NCI-H1694 (cell line): ENCODE data around the gene RESP18.

ENCODE experiments used
- DNase-seq: peaks from one replicate; lab custom pipeline; 2025; lab: John Stamatoyannopoulos, UW

The RESP18 gene

DNA sequence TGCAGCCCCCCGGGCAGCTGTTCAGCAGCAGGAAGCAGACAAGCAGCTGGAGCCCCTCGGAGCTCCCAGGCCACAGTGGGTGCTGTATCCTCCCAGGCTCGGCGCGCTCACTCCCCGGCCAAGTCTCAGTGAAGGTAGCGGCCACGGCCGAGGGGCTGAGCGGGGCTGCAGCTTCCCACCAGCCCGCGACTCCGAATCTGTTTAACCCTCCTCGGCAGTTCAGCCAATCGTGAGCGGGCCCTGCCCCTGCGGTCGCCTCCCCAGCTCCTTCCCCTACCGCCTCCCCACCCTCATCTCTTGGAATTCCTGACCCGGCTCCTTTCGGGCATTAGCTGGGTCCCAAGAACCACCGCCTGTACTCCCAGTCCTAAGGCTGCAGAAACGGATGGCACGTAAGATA, at the start of gene RESP18:
Gene RESP18, minus strand, starts transcription at position 203 of the 400 bp plus-strand sequence.
- no peak for DNase-seq

- no peak for DNase-seq
These were observed 48.9 kb upstream of the RESP18 start for GRCh38 chr2:219381448-219381847.

- no peak for DNase-seq
These were observed 48.4 kb upstream of the RESP18 start for GRCh38 chr2:219380926-219381325.

GRCh38 chr2:219378163-219378851, 45.8 kb upstream of the RESP18 start:
- DNase-seq, result no peak

- peak; percentile 35 for DNase-seq
These were observed 36.9 kb upstream of the RESP18 start for GRCh38 chr2:219369447-219369861.

DNA sequence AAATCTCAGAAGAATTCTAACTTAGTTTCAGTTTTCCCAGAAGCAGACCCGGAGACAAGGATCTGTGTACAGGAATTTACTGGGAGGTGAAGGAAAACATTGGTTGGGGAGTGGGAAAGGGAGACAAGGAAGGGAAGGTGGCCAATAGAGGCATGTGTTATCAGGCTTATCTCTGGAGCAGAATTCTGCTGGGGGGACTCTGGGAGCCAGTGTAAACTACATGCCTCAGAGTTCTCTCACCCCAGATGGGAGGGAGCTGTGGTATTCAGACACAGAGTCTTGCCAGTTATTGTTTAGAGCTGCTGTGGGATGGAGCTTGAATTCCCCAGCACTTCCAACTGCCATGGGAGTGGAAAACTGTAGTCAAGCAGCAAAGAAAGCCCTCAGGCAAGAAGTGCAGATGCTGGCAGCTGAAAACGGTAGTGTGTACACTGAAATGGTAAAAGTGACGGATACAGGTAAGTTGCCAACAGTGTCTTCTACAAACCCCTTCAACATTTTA, 36.2 kb upstream of the RESP18 start:
- no peak for DNase-seq

GRCh38 chr2:219362524-219363164, 30.1 kb upstream of the RESP18 start:
- DNase-seq, result peak; percentile 83

GRCh38 chr2:219362072-219362471, 29.5 kb upstream of the RESP18 start:
- DNase-seq, result no peak

GRCh38 chr2:219358170-219359075, 25.9 kb upstream of the RESP18 start:
- no peak for DNase-seq

DNA sequence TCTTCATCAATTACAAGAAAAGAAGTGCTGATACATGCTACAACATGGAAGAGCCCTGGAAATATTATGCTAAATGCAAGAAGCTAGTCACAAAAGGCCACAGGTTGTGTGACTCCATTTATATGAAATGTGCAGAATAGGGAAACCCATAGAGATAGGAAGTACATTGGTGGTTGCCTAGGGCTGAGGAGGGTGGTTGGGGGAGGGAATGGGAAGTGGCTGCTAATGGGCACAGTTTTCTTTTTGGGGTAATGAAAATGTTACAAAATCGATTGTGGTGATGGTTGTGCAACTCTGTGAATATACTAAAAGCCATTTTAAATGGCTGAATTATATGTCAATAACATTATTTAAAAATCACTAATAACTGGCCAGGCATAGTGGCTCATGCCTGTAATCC, 24.3 kb upstream of the RESP18 start:
- DNase-seq, result no peak

GRCh38 chr2:219354582-219354981, 22.0 kb upstream of the RESP18 start:
- no peak for DNase-seq

DNA sequence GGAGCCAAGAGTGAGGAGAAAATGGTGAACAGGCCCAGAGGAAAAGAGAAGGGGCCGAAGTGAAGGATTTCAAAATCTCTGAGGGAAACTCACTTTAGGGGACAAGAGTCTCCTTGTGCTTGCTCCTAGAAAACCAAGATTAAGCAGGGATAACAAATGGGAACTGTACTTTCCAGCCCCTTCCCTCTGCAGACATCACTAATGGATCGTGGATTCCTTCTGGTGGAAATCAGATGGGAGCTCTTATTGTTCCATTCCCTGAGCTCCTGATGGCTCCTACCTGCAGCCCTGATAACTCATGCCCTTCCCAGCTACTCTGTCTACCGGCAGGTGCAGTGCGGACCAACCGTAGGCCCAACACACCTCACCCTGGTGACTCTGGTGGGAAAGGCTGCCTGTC, 20.6 kb upstream of the RESP18 start:
- DNase-seq, result no peak

- DNase-seq, result peak; percentile 85
These were observed 20.0 kb upstream of the RESP18 start for GRCh38 chr2:219352448-219353023.

GRCh38 chr2:219350710-219351221, 18.2 kb upstream of the RESP18 start:
- DNase-seq, result no peak

DNA sequence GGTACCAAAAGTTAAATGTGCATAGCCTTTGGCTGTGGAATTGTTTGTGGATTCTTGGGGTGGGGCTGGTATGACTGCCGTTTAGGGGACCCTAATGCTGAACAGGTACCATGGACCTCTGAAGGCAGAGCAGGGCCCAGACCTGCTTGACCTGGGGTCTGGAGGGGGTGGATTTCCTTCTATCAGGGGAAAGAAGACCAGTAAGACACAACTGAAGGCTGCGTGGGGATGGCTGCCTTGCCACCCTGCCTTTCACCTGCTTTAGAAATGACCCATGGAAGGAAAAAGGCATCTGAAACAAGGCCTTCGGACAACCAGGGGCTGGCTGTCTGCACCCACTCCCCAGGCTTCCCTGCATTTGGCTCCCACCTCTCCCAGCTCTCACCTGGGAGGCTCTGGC, 17.7 kb upstream of the RESP18 start:
- no peak for DNase-seq

DNA sequence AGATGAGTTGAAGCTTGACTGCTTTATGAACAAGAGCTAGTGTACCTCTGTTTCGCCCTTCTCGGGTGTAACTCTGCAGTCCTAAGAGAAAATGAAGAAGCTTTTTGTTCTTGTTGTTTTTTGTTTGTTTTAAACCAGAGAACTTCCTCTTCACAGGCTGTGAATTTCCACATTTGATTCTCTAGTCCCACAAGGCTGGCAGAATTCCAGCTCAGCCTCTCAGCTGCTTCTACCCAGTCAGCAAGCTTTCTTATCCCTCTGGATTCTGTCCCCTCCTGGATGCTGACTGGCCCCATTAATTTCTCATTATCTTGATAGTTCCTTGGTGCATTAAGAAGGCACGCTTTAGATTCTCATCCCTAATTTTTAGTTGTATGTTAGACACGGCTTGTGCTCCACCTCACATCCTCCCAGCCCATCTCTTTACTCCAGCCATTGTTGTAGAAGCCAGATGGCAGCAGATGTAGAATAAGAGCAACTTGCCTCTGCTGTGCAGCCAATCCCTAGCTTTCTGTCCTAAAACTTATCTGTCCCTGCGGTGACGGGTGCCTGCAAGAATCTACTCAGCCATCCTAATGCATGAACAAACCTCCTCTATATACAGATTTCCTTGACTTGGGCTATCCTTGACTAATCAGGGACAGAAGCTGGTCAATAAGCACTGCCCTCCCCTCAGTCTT, 12.3 kb upstream of the RESP18 start:
- peak; percentile 82 for DNase-seq

DNA sequence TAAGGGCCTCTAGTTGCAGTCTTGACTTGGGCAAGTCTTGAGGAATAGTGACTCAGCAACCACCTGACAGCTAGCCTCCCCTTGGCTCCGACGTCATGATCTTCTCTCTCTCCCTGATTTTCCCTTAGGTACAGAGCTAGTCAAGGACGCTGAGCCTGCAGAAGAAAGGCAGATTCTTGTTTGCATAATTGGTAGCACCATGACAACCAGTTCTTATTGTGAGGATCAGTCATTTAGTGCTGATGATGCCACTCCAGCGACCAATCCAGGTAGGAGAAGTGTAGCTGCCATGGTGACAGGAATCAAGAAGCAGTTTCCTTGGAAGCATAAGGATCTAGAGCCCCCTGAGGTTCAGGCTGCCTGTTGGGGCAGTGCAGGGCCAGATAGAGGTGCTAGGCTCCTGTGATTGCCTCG, 2.8 kb upstream of the RESP18 start:
- no peak for DNase-seq

DNA sequence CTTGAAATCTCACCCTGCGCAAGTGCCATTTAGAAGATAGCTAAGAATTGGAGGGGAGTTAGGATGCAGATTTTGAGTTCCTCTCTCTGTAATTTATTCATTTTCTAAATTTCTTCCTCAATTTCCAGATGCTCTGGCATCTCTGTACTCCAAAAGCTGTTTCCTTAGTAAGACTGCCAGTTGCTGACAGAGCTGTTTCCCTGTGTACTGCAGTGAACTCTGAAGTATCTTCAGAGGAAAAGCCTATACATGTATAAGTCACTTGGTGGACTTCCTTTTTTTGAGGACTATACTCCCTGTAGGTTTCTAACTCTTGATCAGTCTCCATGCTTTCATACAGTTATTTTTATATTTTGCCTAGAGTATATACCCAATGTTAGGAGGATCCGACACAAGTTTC, 1.5 kb upstream of the RESP18 start:
- no peak for DNase-seq

GRCh38 chr2:219331560-219332213, 857 bp downstream of the RESP18 start:
- DNase-seq, result no peak

GRCh38 chr2:219327719-219328118, 4.8 kb downstream of the RESP18 start:
- peak; percentile 5 for DNase-seq
